Suppressor macrophage treated with lipopolysaccharide for 1 hour (primary cell): ENCODE measurements around the gene VLDLR.
A peak's percentile ranks its signal among the peaks of the same experiment; 100 is the strongest.

ENCODE experiments used
- DNase-seq, 3 donors: peaks; one replicate each; pipeline ENCODE4 v3.0.0-alpha.2; 2020 to 2022

The VLDLR gene

DNA sequence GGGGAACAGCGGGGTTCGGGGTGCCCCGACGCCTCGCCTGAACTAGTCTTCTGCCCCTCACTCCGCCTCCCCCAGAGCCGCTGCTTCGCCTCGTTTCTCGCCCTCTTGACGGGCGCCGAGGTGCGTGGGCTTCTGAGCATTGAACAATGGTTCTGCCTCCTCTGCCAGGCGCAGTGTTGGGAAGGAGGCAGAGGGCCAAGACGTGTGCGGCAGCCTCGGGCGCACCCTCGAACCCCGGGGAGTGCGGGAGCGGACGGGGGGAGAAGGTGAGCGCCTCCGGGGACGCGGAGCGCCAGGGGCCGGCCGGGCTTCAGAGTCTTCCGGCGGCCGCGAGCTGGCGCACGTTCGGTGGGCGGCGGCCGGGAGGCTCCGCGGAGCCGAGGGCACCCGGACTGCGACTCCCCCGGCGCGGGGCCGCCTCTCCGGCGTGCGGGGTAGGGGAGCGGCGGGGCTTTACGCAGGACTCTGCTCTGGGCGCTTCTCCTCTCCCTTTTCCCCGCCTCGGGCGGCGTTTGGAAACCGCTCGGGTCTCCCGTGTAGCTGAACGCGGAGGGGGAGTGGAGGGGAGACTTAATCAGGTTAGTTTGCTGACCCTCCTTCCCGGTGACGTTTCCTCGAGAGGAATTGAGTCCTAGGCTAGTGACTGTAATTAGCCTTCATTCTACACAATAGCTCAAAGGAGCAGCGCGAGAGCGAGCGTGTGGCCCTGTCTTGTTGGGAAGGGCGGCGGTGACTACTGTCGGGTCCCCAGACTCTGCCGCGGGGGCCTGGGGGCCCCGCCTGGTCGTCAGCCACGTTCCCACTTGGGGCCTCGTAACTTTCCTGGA, 1.1 kb downstream of the VLDLR start:
- peak in 2 of 3 donors; percentile 24 to 44 for DNase-seq

DNA sequence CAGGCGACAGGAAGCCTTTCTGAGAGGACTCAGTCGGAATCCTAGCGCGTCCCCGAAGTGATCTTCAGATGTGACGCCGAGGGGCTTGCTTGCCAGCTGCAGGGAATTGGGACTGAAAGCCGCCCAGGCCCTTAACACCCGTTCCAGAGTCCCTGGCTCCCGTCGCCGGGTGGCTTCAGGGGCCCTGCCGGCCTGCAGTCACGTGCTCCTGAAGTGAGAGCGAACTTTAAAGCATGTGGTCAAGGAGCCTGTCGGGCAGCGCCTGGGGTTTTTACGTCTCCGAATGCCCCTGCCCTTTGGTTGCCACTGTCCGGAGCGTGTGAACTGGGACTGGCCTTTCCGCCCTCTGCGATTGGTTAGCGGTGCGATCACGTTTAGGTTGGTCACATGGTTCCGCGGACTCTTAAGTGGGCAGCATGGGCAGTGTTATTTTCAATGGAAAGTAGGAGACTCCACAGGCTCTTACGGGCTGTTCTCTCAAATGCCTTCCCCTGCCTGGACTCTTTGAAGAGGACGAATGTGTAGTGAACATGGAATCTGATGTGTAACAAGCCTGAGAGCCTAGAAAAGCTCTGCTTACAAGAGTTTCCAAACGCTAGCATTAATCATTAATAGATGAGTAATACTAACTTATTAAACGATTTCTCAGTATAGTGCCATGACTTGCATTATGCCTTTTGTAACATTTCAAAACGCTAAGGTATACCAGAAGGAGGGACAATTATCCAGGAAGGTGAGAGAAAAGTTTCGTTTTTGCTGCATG, 1.9 kb downstream of the VLDLR start:
- peak in 1 of 3 donors; percentile 20 for DNase-seq

- DNase-seq = no peak
These were observed 2.6 kb downstream of the VLDLR start for GRCh38 chr9:2624051-2624682.

GRCh38 chr9:2625427-2625826, 3.8 kb downstream of the VLDLR start:
- DNase-seq = no peak

GRCh38 chr9:2628919-2629318, 7.3 kb downstream of the VLDLR start:
- no peak for DNase-seq

DNA sequence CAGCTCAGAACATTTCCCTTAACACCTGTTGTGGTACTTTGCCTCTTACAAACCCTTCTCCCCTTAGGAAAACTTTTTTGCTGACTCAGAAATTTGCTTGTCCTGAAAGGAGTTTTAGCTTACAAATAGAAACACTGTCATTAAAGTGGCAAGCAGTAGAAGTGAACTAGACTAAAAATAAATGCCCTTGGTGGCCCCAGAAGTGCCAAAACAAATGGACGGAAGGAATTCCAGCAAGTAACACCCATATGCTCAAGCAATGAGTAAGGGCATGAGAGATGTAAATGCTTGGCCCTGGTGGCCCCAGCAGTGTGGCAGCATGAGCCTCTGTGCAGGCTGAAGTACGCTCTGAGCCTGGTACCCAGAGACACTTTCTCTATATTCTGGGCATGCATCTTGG, 8.6 kb downstream of the VLDLR start:
- DNase-seq = no peak

DNA sequence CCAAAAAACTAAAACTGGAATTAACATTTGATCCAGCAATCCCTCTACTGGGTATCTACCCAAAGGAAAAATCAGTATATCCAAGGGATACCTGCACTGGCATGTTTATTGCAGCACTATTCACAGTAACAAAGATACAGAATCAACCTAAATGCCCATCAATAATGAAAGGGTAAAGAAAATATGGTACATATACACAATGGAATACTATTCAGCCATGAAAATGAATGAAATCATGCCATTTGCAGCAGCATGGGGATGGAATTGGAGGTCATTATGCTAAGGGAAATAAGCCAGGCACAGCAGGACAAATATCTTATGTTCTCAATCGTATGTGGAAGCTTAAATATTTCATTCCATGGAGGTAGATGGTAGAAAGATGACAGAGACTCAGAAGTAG, 9.7 kb downstream of the VLDLR start:
- DNase-seq = no peak

- no peak for DNase-seq
These were observed 12.6 kb downstream of the VLDLR start for GRCh38 chr9:2634153-2634552.

GRCh38 chr9:2634818-2635217, 13.2 kb downstream of the VLDLR start:
- no peak for DNase-seq

DNA sequence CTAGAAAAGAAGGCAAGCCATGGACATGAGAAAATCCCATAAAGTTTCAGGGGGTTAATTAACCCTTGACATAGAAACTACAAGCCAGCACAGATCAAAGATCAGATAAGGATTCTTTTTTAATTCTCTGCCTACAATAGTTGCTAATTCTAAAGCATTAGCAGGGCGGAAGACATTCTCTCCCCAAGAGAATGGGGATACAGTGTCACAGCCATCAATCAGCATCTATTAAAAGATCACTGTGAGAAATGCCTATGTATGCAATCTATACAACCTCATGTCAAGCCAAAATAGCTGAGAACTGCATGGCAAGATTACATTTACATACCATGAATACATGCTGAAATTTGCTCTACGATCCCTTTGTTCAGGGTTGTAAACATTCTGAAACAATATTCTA, 14.3 kb downstream of the VLDLR start:
- DNase-seq = no peak

DNA sequence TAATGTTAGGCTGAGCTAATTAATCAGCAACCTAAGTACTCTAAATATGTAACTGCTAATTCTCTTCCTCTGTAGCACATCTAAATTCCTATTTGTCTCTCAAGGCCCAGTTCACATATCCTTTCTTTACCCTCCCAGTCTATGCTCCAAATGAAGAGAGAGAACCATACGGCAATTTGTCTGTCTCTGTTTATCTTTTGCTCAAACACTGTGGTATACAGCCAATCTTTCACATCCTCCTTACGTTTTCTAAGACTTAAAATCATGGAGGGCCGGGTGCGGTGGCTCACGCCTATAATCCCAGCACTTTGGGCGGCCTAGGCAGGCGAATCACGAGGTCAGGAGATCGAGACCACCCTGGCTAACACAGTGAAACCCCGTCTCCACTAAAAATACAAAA, 15.8 kb downstream of the VLDLR start:
- DNase-seq = no peak

DNA sequence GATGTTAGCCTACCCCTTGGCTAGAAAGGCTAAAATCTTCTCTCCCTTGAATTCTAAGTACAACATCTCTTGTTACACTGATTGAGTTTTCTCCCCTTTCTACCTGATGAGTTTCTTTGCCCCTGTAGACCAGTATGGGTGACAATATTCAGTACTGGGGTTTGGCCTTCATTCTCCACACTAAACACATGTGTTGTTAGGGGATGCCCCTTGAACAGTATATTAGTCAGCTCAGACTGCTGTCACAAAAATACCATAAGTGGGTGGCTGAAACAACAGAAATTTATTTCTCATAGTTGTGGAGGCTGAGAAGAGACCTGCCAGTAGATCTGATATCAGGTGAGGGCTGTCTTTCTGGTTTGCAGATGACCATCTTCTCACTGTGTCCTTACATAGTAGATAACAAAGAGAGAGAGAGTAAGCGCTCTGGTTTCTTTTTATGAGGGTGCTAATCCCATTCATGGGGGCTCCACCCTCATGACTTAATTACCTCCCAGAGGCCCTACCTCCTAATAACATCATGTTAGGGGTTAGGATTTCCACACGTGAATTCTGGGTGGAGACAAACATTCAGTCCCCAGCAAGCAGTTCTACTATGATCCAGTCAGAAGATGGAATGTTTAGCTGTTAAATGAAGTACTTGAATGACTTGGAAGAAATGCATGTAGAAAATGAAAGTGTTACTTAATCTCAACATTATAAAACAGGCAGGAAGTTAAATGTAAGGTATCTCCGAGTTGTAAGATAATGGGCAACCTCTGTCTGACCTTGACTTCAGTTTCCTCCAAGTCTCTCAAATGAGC, 17.5 kb downstream of the VLDLR start:
- peak; percentile 26 to 34 (median 34) for DNase-seq

DNA sequence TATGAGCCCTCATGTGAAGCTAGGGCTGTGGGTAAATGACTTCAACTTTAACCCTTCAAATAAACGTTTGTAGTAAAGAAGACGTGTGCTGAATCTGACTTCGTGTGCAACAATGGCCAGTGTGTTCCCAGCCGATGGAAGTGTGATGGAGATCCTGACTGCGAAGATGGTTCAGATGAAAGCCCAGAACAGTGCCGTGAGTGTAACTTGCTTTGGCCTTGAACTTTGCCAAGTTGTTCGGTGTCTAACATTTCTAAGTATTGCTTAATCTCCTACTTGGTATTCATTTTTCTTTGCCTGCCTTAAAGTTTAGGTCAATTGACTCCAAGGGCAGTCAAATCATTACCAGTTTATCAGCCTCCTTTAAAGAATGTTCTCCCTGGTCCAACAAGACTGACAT, 18.2 kb downstream of the VLDLR start:
- no peak for DNase-seq

DNA sequence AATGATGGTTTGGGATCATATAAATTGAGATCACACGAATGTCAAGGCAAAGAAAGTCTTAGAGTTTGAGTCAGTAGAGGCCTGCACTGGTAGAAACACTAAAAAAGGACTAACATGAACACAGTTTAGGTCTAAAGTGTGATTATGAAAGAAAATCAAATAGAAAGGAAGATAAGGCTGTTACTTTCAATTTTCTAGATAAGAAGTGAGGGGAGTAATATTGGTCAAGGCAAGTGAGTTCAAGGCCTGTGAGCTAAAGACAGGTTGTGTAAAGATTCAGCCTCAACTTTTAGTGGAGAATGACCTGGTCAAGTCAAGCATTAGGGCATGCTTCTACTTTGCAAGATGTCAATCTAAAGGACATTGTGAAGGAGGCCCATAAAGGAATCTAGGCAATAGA, 19.0 kb downstream of the VLDLR start:
- DNase-seq = no peak

- no peak for DNase-seq
These were observed 19.4 kb downstream of the VLDLR start for GRCh38 chr9:2641033-2641432.

- DNase-seq = no peak
These were observed 20.5 kb downstream of the VLDLR start for GRCh38 chr9:2642068-2642467.

DNA sequence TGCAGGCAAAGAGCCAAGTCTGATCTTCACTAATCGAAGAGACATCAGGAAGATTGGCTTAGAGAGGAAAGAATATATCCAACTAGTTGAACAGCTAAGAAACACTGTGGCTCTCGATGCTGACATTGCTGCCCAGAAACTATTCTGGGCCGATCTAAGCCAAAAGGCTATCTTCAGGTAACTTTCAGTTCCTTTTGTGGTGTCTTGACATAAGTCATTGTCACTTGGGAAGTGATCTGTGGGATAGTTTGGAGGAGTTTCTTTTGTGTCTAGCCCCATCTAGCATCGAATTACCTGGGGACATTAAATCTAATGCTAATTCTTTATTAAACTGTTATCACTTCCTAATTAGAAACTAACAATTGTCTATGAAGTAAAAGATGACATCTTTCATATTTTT, 24.0 kb downstream of the VLDLR start:
- DNase-seq = no peak

DNA sequence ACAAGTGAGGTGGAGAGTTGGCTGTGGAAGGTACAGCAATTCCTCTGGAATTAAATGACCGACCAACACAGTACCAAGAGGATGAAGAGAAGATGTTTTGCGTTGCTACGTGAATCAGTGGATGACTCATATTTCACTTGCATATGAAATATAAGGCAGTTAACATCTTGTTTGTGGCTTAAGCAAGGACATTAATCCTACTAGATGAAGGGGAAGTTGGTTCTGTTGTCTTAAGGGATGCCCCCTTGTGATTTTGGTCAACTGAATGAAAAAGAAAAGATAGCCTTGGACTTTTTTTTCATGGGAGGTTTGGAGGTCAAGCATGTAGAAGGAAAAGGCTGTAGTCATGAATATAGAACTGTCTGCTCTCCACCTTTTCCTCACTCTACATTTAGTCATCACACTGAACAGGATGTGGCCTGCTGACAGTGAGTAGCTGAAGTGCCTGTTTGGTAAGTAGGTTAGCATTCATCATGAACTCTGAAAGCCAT, 33.9 kb downstream of the VLDLR start:
- DNase-seq = peak; percentile 5 to 23 (median 17)

GRCh38 chr9:2657427-2657826, 35.8 kb downstream of the VLDLR start:
- DNase-seq = peak; percentile 29 to 39 (median 35)

GRCh38 chr9:2662496-2662895, 40.9 kb downstream of the VLDLR start:
- DNase-seq = no peak

GRCh38 chr9:2663461-2664173, 42.0 kb downstream of the VLDLR start:
- DNase-seq = no peak
